VCaP (cell line): ENCODE data around the gene TTLL11.

Experiments used
- H3K27ac ChIP-seq: fragments of 450-650 bp; 2 replicates; pipeline ENCODE4 v1.5.1; 2017
- CTCF ChIP-seq: fragments of 450-650 bp; conservative IDR thresholded peaks from 2 replicates; pipeline ENCODE4 v1.5.1; 2017; ENCODE audit warnings: mild to moderate bottlenecking, moderate library complexity

Gene TTLL11

GRCh38 chr9:121781145-121781548 lies 312.0 kb downstream of the TTLL11 start:
- TF ChIP-seq CTCF = no peak
- H3K27ac ChIP-seq = no peak overlapping the region

- H3K27ac ChIP-seq = no peak overlapping the region
- TF ChIP-seq CTCF = no peak
Measured at GRCh38 chr9:121780177-121781040, 312.7 kb downstream of the TTLL11 start.

GRCh38 chr9:121779381-121780117 lies 313.6 kb downstream of the TTLL11 start:
- H3K27ac ChIP-seq = no peak overlapping the region

GRCh38 chr9:121778252-121779225 lies 314.6 kb downstream of the TTLL11 start:
- H3K27ac ChIP-seq = no peak overlapping the region
- no peak for TF ChIP-seq CTCF

More at GRCh38 chr9:121779381-121780117, 313.6 kb downstream of the TTLL11 start:
- no peak for TF ChIP-seq CTCF

GRCh38 chr9:121776739-121777637 lies 316.1 kb downstream of the TTLL11 start:
- H3K27ac ChIP-seq = no peak overlapping the region
- TF ChIP-seq CTCF = no peak

- TF ChIP-seq CTCF = no peak
- H3K27ac ChIP-seq = no peak overlapping the region
Measured at GRCh38 chr9:121776001-121776738, 316.9 kb downstream of the TTLL11 start.
